OCI-LY7 (cell line): ENCODE data around the gene CGB8.

Source experiments
- EZH2phosphoT487 ChIP-seq: fragments of 200-600 bp; sonication (generic); IDR thresholded peaks from 2 replicates; pipeline ENCODE4 v1.6.1; 2018; ENCODE audit warnings: low read depth, borderline replicate concordance, mild to moderate bottlenecking, mixed run types, antibody characterized with exemption, low read length, moderate library complexity, mixed read lengths
- TF ChIP-seq, protein P1 (sequence below): fragments of 200-600 bp; sonication (generic); conservative IDR thresholded peaks from 2 replicates; pipeline ENCODE4 v1.5.1; 2014; ENCODE audit warnings: mild to moderate bottlenecking, antibody characterized with exemption, low read length, moderate library complexity, mixed read lengths

DNA sequence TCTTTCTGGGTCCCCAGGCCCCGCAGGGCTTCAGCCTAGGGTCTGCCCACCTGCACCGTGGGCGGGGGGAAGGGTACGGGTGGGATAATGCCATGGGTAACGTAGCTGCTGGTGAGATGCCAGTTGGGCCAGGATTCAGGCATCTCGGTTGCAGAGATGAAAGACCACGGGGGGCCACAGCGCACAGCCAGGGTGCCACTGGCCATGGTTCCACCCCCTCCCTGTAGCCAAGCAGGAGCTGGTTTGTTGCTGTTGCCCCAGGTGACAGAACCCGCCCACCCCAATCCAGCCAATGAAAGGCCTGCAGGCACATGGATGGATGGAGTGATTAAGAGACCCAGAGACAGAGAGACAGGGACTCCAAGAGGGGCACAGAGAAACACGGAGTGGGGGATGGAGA is 9.7 kb upstream of the CGB8 start:
- TF ChIP-seq, protein P1, sequence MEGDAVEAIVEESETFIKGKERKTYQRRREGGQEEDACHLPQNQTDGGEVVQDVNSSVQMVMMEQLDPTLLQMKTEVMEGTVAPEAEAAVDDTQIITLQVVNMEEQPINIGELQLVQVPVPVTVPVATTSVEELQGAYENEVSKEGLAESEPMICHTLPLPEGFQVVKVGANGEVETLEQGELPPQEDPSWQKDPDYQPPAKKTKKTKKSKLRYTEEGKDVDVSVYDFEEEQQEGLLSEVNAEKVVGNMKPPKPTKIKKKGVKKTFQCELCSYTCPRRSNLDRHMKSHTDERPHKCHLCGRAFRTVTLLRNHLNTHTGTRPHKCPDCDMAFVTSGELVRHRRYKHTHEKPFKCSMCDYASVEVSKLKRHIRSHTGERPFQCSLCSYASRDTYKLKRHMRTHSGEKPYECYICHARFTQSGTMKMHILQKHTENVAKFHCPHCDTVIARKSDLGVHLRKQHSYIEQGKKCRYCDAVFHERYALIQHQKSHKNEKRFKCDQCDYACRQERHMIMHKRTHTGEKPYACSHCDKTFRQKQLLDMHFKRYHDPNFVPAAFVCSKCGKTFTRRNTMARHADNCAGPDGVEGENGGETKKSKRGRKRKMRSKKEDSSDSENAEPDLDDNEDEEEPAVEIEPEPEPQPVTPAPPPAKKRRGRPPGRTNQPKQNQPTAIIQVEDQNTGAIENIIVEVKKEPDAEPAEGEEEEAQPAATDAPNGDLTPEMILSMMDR = no peak
- TF ChIP-seq EZH2phosphoT487 = no peak
